IPS-NIHi7 (cell line): ENCODE data around the gene CEP97.

Experiments used
- DNase-seq: peaks from one replicate; pipeline ENCODE4 v3.0.0; 2012; ENCODE audit warnings: mixed read lengths; ENCODE audit errors: extremely low spot score

The CEP97 gene

GRCh38 chr3:101816215-101817149 lies 92.1 kb downstream of the CEP97 start:
- no peak for DNase-seq

GRCh38 chr3:101817992-101818391 lies 93.6 kb downstream of the CEP97 start:
- no peak for DNase-seq

- no peak for DNase-seq
Observed at GRCh38 chr3:101819649-101820206, 95.3 kb downstream of the CEP97 start.
